CD4-positive, alpha-beta T cell treated with Interleukin-4 for 4 hours (primary cell): ENCODE results near the gene HOMER1.
"Not testable (repeated sequence)": the region's sequence is repeated elsewhere in the genome, so short reads cannot be mapped to it uniquely, and the experiment has no call there.

ENCODE experiments used
- DNase-seq: peaks from one replicate; pipeline ENCODE4 v3.0.0-alpha.2; 2020

Gene HOMER1

GRCh38 chr5:79407591-79407990 is 106.3 kb downstream of the HOMER1 start:
- no peak for DNase-seq

GRCh38 chr5:79401216-79401615 is 112.7 kb downstream of the HOMER1 start:
- no peak for DNase-seq

- no peak for DNase-seq
Measured at GRCh38 chr5:79399046-79399445, 114.9 kb downstream of the HOMER1 start.

- DNase-seq: no peak
Measured at GRCh38 chr5:79397080-79397479, 116.9 kb downstream of the HOMER1 start.

- no peak for DNase-seq
Measured at GRCh38 chr5:79396265-79396664, 117.7 kb downstream of the HOMER1 start.

GRCh38 chr5:79395296-79395695 is 118.6 kb downstream of the HOMER1 start:
- DNase-seq: no peak

- DNase-seq: no peak
Measured at GRCh38 chr5:79392776-79393175, 121.2 kb downstream of the HOMER1 start.

- no peak for DNase-seq
Measured at GRCh38 chr5:79386679-79387078, 127.3 kb downstream of the HOMER1 start.

- DNase-seq: not testable (repeated sequence)
Measured at GRCh38 chr5:79385126-79385525, 128.8 kb downstream of the HOMER1 start.

GRCh38 chr5:79378510-79379186 is 135.3 kb downstream of the HOMER1 start:
- DNase-seq: no peak

- no peak for DNase-seq
Measured at GRCh38 chr5:79357398-79357797, 156.5 kb downstream of the HOMER1 start.

GRCh38 chr5:79349881-79350280 is 164.1 kb downstream of the HOMER1 start:
- DNase-seq: no peak

GRCh38 chr5:79349047-79349446 is 164.9 kb downstream of the HOMER1 start:
- DNase-seq: no peak

- no peak for DNase-seq
Measured at GRCh38 chr5:79346420-79346824, 167.5 kb downstream of the HOMER1 start.

GRCh38 chr5:79333852-79334557 is 179.9 kb downstream of the HOMER1 start:
- DNase-seq: no peak

GRCh38 chr5:79330071-79330470 is 183.9 kb downstream of the HOMER1 start:
- no peak for DNase-seq

GRCh38 chr5:79329453-79329852 is 184.5 kb downstream of the HOMER1 start:
- DNase-seq: no peak
